GM23248 (cell line): ENCODE results near the gene CYCS. TPM values are rescaled to one million over a fixed set of nuclear protein-coding genes. Genes with fewer than 3 reads are reported as not detected.
"Not testable (repeated sequence)": the region's sequence is repeated elsewhere in the genome, so short reads cannot be mapped to it uniquely, and the experiment has no call there.

Experiments used
- DNase-seq: peaks from one replicate; pipeline ENCODE4 v3.0.0-alpha.2; 2015
- H2AFZ ChIP-seq: fragments of 200-600 bp; sonication (generic); 2 replicates; pipeline ENCODE4 v1.6.1; 2016; ENCODE audit warnings: antibody characterized with exemption
- H3F3A ChIP-seq: fragments of 200-600 bp; sonication (generic); 2 replicates; pipeline ENCODE4 v1.6.1; 2016; ENCODE audit warnings: mild to moderate bottlenecking, antibody characterized with exemption, mixed run types; ENCODE audit not compliant: insufficient read depth
- H3K27ac ChIP-seq: fragments of 200-600 bp; sonication (generic); 2 replicates; pipeline ENCODE4 v1.5.1; 2016; ENCODE audit warnings: mild to moderate bottlenecking
- H3K27me3 ChIP-seq: fragments of 200-600 bp; sonication (generic); replicated peaks from 2 replicates; pipeline ENCODE4 v1.6.1; 2016; ENCODE audit warnings: mild to moderate bottlenecking; ENCODE audit not compliant: insufficient read depth
- H3K36me3 ChIP-seq: fragments of 200-600 bp; sonication (generic); 2 replicates; pipeline ENCODE4 v1.6.1; 2016; ENCODE audit warnings: low read depth, mild to moderate bottlenecking
- H3K4me1 ChIP-seq: fragments of 200-600 bp; sonication (generic); 2 replicates; pipeline ENCODE4 v1.6.1; 2016; ENCODE audit warnings: mild to moderate bottlenecking; ENCODE audit not compliant: insufficient read depth
- H3K4me2 ChIP-seq: fragments of 200-600 bp; sonication (generic); one replicate; pipeline ENCODE4 v1.6.1; 2016; ENCODE audit warnings: mild to moderate bottlenecking; ENCODE audit not compliant: unreplicated experiment
- H3K4me3 ChIP-seq: fragments of 200-600 bp; sonication (generic); 2 replicates; pipeline ENCODE4 v1.5.1; 2016; ENCODE audit warnings: mild to moderate bottlenecking
- H3K79me2 ChIP-seq: fragments of 200-600 bp; sonication (generic); 2 replicates; pipeline ENCODE4 v1.6.1; 2016; ENCODE audit warnings: mild to moderate bottlenecking; ENCODE audit not compliant: insufficient read depth
- H3K9ac ChIP-seq: fragments of 200-600 bp; sonication (generic); 2 replicates; pipeline ENCODE4 v1.6.1; 2016; ENCODE audit warnings: mild to moderate bottlenecking
- H3K9me2 ChIP-seq: fragments of 200-600 bp; sonication (generic); 2 replicates; pipeline ENCODE4 v1.6.1; 2016; ENCODE audit warnings: mixed run types, mild to moderate bottlenecking, moderate library complexity; ENCODE audit not compliant: insufficient read depth
- H3K9me3 ChIP-seq: fragments of 200-600 bp; sonication (generic); one replicate; pipeline ENCODE4 v1.6.1; 2017; ENCODE audit warnings: low read depth
- H4K20me1 ChIP-seq: fragments of 200-600 bp; sonication (generic); 2 replicates; pipeline ENCODE4 v1.6.0; 2016; ENCODE audit not compliant: insufficient read depth
- EZH2 ChIP-seq: fragments of 200-600 bp; sonication (generic); IDR thresholded peaks from 2 replicates; pipeline ENCODE4 v1.6.1; 2018; ENCODE audit warnings: antibody characterized with exemption, mild to moderate bottlenecking; ENCODE audit not compliant: insufficient read depth, poor library complexity, severe bottlenecking
- EZH2phosphoT487 ChIP-seq: fragments of 200-600 bp; sonication (generic); IDR thresholded peaks from 2 replicates; pipeline ENCODE4 v1.6.1; 2018; ENCODE audit warnings: antibody characterized with exemption, moderate library complexity, mild to moderate bottlenecking, low read depth; ENCODE audit not compliant: insufficient read depth
- WGBS, 2 experiments: methylation state at CpG; one replicate each; pipeline ENCODE4 v1.1.6; 2015 to 2017; ENCODE audit warnings: low lambda C conversion rate in 2 of 2, low coverage in 1 of 2; ENCODE audit errors: missing lambda C conversion rate in 2 of 2; 5-methylcytosine and 5-hydroxymethylcytosine counted together
- in situ Hi-C: fragments of 300-500 bp; cut with MboI; formaldehyde crosslinking; loops from 2 replicates; pipeline ENCODE4 v1.15.0; 2020
- polyA plus RNA-seq: library from polyadenylated mRNA; unstranded; fragments of >200 nt; fragmentation: Nextera tagmentation; extraction: Ambion mirVana; gene quantifications from 2 replicates; pipeline ENCODE4 v1.2.1, GENCODE V29; 2016
- total RNA-seq: library from RNA; depleted of rRNA; stranded (reverse); fragments of >200 nt; shearing (Covaris generic); gene quantifications from 2 replicates; pipeline ENCODE4 v1.2.3, GENCODE V29; 2014

Gene CYCS
- total and polyA plus RNA-seq, 2 experiments from 2014 or later = 51.6 to 156 TPM

DNA sequence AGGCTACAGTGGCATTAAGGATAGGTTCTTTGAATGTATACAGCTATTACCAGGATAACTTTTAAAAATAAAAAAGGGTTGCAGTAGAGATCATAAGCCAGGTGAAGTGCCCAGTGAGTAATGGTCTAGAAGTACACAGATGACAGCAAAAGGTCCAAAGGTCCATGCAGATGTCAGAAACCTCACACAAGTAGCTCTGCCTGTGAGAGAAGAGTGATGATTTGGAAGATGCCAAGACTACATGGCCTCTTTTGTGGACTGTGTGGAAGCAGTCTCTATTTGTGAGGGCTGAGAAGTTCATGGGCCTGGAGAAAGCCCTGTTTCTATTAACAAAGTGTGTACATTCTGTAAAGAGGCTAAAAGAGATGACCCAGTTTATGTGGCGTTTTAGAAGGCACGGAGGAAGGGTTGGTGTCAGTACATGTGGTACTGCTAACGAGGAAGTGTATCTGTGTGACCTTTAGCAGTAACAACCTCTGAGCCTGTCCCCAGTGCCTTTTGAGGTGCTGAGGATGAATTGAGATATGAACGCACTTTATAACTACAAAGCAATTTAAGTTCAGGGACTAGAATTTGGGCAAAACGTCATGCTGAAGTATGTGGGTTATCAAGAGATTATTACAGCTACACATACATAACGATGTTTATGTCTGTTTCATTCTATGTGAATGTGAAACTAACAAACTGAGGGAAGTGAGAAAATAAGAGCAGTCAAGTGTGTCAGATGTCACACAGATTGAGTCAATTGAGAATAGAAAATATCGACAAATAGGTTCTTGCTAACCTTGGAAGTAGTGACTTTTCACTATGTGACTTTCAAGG is 7.6 kb downstream of the CYCS start:
- H3K4me1 ChIP-seq = peaks cover 8% of the 10 kb centered on the region
- H3K79me2 ChIP-seq = peaks cover 18% of the 10 kb centered on the region
- H3K27ac ChIP-seq = no peak overlapping the region
- no peaks in the 10 kb centered on the region for H3K9me2 ChIP-seq
- no peak for DNase-seq
- no peak overlapping the region for H3K4me2 ChIP-seq
- no peak overlapping the region for H2AFZ ChIP-seq
- H3K4me3 ChIP-seq = no peak overlapping the region
- peaks cover 20% of the 10 kb centered on the region for H3K36me3 ChIP-seq
- no peaks in the 10 kb centered on the region for H3K27me3 ChIP-seq
- peaks cover 26% of the 10 kb centered on the region for H3F3A ChIP-seq
- H3K9ac ChIP-seq = no peak overlapping the region
- H4K20me1 ChIP-seq = no peaks in the 10 kb centered on the region; the same call in 1 of the 2 replicates
- no peak for TF ChIP-seq EZH2phosphoT487
- TF ChIP-seq EZH2 = no peak
- H3K9me3 ChIP-seq = no peaks in the 10 kb centered on the region
- 55 to 59% methylated on average over 7 of the region's 7 CpGs for WGBS, 2 experiments
- in situ Hi-C loops = loop anchor here (25.0 kb wide), 1 partner anchor 530 kb away; no protein-coding TSS in a partner anchor

DNA sequence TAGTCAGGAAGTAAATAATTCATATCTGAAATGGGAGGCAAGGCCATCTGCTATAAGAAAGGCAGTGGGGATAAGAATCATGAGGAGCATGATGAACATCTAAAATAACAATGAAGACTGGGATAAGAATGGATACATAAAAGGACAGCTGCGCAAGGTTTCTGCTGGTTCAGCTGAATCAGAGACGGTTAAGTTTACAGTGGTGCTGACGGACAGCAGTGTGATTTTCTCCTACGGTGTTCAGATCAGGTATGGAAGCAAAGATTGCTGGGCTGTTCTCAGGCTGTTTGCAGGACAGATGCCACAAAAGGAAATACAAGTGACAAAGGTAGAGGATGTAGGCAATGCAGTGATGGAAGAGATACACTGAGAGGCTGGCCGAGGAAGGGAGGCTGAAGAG is 8.4 kb downstream of the CYCS start:
- Histone ChIP-seq H3K9me3 (no peaks in the 10 kb centered on the region), H4K20me1 (no peaks in the 10 kb centered on the region; the same call in 1 of the 2 replicates), H3K9ac (no peak overlapping the region), H3F3A (peaks cover 20% of the 10 kb centered on the region), H2AFZ (no peak overlapping the region), H3K36me3 (peaks cover 17% of the 10 kb centered on the region), H3K9me2 (no peaks in the 10 kb centered on the region), H3K27ac (no peak overlapping the region), H3K79me2 (peaks cover 12% of the 10 kb centered on the region), H3K4me1 (no peaks in the 10 kb centered on the region), H3K4me2 (no peak overlapping the region), H3K27me3 (no peaks in the 10 kb centered on the region), H3K4me3 (no peak overlapping the region)
- in situ Hi-C loops = loop anchor here (25.0 kb wide), 1 partner anchor 529 kb away; no protein-coding TSS in a partner anchor
- WGBS, 2 experiments = 87 to 90% methylated on average over 5 of the region's 5 CpGs
- no peak for TF ChIP-seq EZH2phosphoT487
- no peak for TF ChIP-seq EZH2
- DNase-seq = no peak

DNA sequence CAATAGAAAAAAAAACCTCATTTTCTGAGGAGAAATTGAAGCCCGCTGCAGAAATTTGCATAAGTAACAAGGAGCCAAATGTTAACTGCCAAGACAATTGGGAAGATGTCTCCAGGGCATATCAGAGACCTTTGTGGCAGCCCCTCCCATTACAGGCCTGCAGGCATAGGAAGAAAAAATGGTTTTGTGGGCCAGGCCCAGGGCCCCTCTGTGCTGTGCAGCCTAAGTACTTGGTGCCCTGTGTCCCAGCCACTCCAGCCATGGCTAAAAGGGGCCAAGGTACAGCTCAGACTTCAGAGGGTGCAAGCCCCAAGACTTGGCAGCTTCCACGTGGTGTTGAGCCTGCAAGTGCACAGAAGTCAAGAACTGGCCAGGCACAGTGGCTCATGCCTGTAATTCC is 14.5 kb downstream of the CYCS start:
- H3K79me2 ChIP-seq, DNase-seq, H3K27ac ChIP-seq, H3K36me3 ChIP-seq, H3K9me3 ChIP-seq, H3K9me2 ChIP-seq, H3K4me2 ChIP-seq, H3K4me3 ChIP-seq, H3K27me3 ChIP-seq, H3K4me1 ChIP-seq, H2AFZ ChIP-seq, H4K20me1 ChIP-seq, H3F3A ChIP-seq, H3K9ac ChIP-seq: not testable (repeated sequence)
- in situ Hi-C loops = loop anchor here (25.0 kb wide), 1 partner anchor 523 kb away; no protein-coding TSS in a partner anchor
- 53 to 66% methylated on average over 2 of the region's 2 CpGs for WGBS, 2 experiments

DNA sequence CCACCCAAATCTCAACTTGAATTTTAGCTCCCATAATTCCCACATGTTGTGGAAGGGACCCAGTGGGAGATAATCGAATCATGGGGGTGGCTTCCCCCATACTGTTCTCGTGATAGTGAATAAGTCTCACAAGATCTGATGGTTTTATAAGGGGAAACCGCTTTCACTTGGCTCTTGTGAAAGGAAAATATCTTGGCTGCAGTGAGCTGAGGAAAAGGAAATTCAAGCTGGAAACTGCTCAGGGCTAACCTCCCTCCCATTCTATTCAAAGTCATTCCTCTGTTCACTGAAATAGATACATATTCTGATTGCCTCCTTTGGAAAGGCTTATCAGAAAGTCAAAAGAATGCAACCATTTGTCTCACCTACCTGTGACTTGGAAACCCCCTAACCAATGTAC is 15.8 kb downstream of the CYCS start:
- in situ Hi-C loops = loop anchor here (25.0 kb wide), 1 partner anchor 522 kb away; no protein-coding TSS in a partner anchor
- Histone ChIP-seq H3K9ac (no peak overlapping the region), H2AFZ (no peak overlapping the region), H3K79me2 (no peaks in the 10 kb centered on the region), H3F3A (no peaks in the 10 kb centered on the region), H3K27me3 (no peaks in the 10 kb centered on the region), H3K9me2 (no peaks in the 10 kb centered on the region), H4K20me1 (no peaks in the 10 kb centered on the region), H3K9me3 (no peaks in the 10 kb centered on the region), H3K4me3 (no peak overlapping the region), H3K4me1 (no peaks in the 10 kb centered on the region), H3K36me3 (no peaks in the 10 kb centered on the region), H3K4me2 (no peak overlapping the region), H3K27ac (no peak overlapping the region)
- no peak for DNase-seq
- TF ChIP-seq EZH2 (no peak), EZH2phosphoT487 (no peak)
- 47 to 49% methylated on average over 3 of the region's 3 CpGs for WGBS, 2 experiments
